Skeletal muscle tissue (tissue), 4 donors: ENCODE measurements around the gene PMM1. TPM values are rescaled to one million over a fixed set of nuclear protein-coding genes. Genes with fewer than 3 reads are reported as not detected.

Experiments used
- H3K27ac ChIP-seq: one replicate; pipeline ENCODE4 v1.7.0; 2013; ENCODE audit warnings: mild to moderate bottlenecking, low read depth, low read length, inconsistent platforms
- H3K27me3 ChIP-seq, 3 donors: one replicate each; pipeline ENCODE4 v1.7.0; 2013; ENCODE audit warnings: low read length in 3 of 3; ENCODE audit not compliant: control insufficient read depth in 3 of 3, insufficient read depth in 3 of 3
- H3K36me3 ChIP-seq, 3 donors: one replicate each; pipeline ENCODE4 v1.7.0; 2013; ENCODE audit warnings: low read length in 3 of 3; ENCODE audit not compliant: control insufficient read depth in 3 of 3, insufficient read depth in 3 of 3
- H3K4me1 ChIP-seq, 3 donors: one replicate each; pipeline ENCODE4 v1.7.0; 2013; ENCODE audit warnings: low read length in 3 of 3, mild to moderate bottlenecking in 3 of 3; ENCODE audit not compliant: control insufficient read depth in 3 of 3, insufficient read depth in 3 of 3
- H3K4me3 ChIP-seq, 3 donors: one replicate each; pipeline ENCODE4 v1.7.0; 2013; ENCODE audit warnings: low read length in 3 of 3
- H3K9ac ChIP-seq, 3 donors: one replicate each; pipeline ENCODE4 v1.7.0; 2013; ENCODE audit warnings: low read length in 3 of 3, mild to moderate bottlenecking in 3 of 3, moderate library complexity in 2 of 3, low read depth in 1 of 3
- H3K9me3 ChIP-seq, 3 donors: one replicate each; pipeline ENCODE4 v1.7.0; 2013; ENCODE audit warnings: low read length in 3 of 3; ENCODE audit not compliant: control insufficient read depth in 3 of 3
- total RNA-seq: library from RNA; depleted of rRNA; stranded (reverse); fragments of >200 nt; gene quantifications from one replicate; pipeline ENCODE4 v1.2.3, GENCODE V29; 2014
- donor health status: Osteomylitis.

PMM1 gene
- total RNA-seq, 1 donor from 2014 or later: 10.4 TPM

GRCh38 chr22:41621099-41621910 is 31.7 kb upstream of the PMM1 start, which contains the start of gene XRCC6:
TSS of gene XRCC6 (plus strand) at chr22:41621295. CDS start at chr22:41622005, 710 bp downstream.
- H3K36me3 ChIP-seq: peaks cover 10 to 27% (median 15%) of the 10 kb centered on the region in 3 donors
- H3K27ac ChIP-seq: peak within 1 kb of the TSS; percentile 99
- H3K27me3 ChIP-seq: no peaks in the 10 kb centered on the region
- H3K9me3 ChIP-seq: no peaks in the 10 kb centered on the region
- peaks cover 18 to 29% (median 19%) of the 10 kb centered on the region in 3 donors for H3K4me1 ChIP-seq
- H3K4me3 ChIP-seq: peak within 1 kb of the TSS; percentile 92 to 100 (median 99)
- peak within 1 kb of the TSS; percentile 96 to 99 (median 99) for H3K9ac ChIP-seq

GRCh38 chr22:41620589-41621098 is 31.0 kb upstream of the PMM1 start, which contains the start of gene DESI1:
TSS of gene DESI1 (minus strand) at chr22:41621043. CDS start at chr22:41620839, 204 bp downstream.
- peaks cover 10 to 22% (median 11%) of the 10 kb centered on the region in 3 donors for H3K36me3 ChIP-seq
- H3K4me1 ChIP-seq: peaks cover 18 to 29% (median 19%) of the 10 kb centered on the region in 3 donors
- H3K27me3 ChIP-seq: no peaks in the 10 kb centered on the region
- H3K9ac ChIP-seq: peak within 1 kb of the TSS; percentile 96 to 99 (median 99)
- H3K4me3 ChIP-seq: peak within 1 kb of the TSS; percentile 92 to 100 (median 99)
- H3K27ac ChIP-seq: peak within 1 kb of the TSS; percentile 99
- H3K9me3 ChIP-seq: no peaks in the 10 kb centered on the region

- no peaks in the 10 kb centered on the region for H3K9me3 ChIP-seq
- peaks cover 18 to 29% (median 19%) of the 10 kb centered on the region in 3 donors for H3K4me1 ChIP-seq
- peak overlapping the region; percentile 88 to 99 (median 92) for H3K4me3 ChIP-seq
- peaks cover 5 to 17% (median 7%) of the 10 kb centered on the region in 3 donors for H3K36me3 ChIP-seq
- no peaks in the 10 kb centered on the region for H3K27me3 ChIP-seq
- H3K9ac ChIP-seq: peak overlapping the region; percentile 91 to 95 (median 92)
- peak overlapping the region; percentile 99 for H3K27ac ChIP-seq
Observed at GRCh38 chr22:41619979-41620588, 30.4 kb upstream of the PMM1 start.

GRCh38 chr22:41613456-41613855 is 23.8 kb upstream of the PMM1 start:
- Histone ChIP-seq H3K27me3 (no peaks in the 10 kb centered on the region), H3K9me3 (no peaks in the 10 kb centered on the region)

GRCh38 chr22:41612603-41613306 is 23.1 kb upstream of the PMM1 start:
- H3K9me3 ChIP-seq: no peaks in the 10 kb centered on the region
- H3K27ac ChIP-seq: no peak overlapping the region
- H3K36me3 ChIP-seq: peaks cover 0 to 2% (median 1%) of the 10 kb centered on the region in 3 donors
- H3K4me3 ChIP-seq: no peak overlapping the region
- no peak overlapping the region for H3K9ac ChIP-seq
- no peaks in the 10 kb centered on the region for H3K27me3 ChIP-seq
- H3K4me1 ChIP-seq: no peaks in the 10 kb centered on the region

More at GRCh38 chr22:41613456-41613855, 23.8 kb upstream of the PMM1 start:
- Histone ChIP-seq H3K9ac (no peak overlapping the region), H3K4me3 (no peak overlapping the region), H3K4me1 (no peaks in the 10 kb centered on the region), H3K27ac (no peak overlapping the region), H3K36me3 (peaks cover 0 to 1% (median under 1%) of the 10 kb centered on the region in 3 donors)

- no peaks in the 10 kb centered on the region for H3K4me1 ChIP-seq
- no peaks in the 10 kb centered on the region for H3K27me3 ChIP-seq
- no peak overlapping the region for H3K4me3 ChIP-seq
- no peak overlapping the region for H3K27ac ChIP-seq
- H3K36me3 ChIP-seq: peaks cover 10 to 29% (median 23%) of the 10 kb centered on the region in 3 donors
- peak overlapping the region in 1 of 3 donors; percentile 12 for H3K9ac ChIP-seq
- no peaks in the 10 kb centered on the region for H3K9me3 ChIP-seq
Observed at GRCh38 chr22:41608386-41608785, 18.7 kb upstream of the PMM1 start.

GRCh38 chr22:41603873-41604332 is 14.3 kb upstream of the PMM1 start:
- no peaks in the 10 kb centered on the region for H3K4me1 ChIP-seq
- H3K27me3 ChIP-seq: no peaks in the 10 kb centered on the region
- no peak overlapping the region for H3K27ac ChIP-seq
- peaks cover 27 to 50% (median 49%) of the 10 kb centered on the region in 3 donors for H3K36me3 ChIP-seq
- H3K9me3 ChIP-seq: no peaks in the 10 kb centered on the region
- no peak overlapping the region for H3K4me3 ChIP-seq
- H3K9ac ChIP-seq: no peak overlapping the region

- Histone ChIP-seq H3K4me1 (no peaks in the 10 kb centered on the region), H3K4me3 (no peak overlapping the region), H3K27ac (no peak overlapping the region), H3K27me3 (no peaks in the 10 kb centered on the region), H3K9ac (no peak overlapping the region), H3K9me3 (no peaks in the 10 kb centered on the region), H3K36me3 (peaks cover 24 to 40% (median 39%) of the 10 kb centered on the region in 3 donors)
Observed at GRCh38 chr22:41600976-41601375, 11.3 kb upstream of the PMM1 start.

GRCh38 chr22:41598891-41599635 is 9.4 kb upstream of the PMM1 start:
- no peak overlapping the region for H3K4me3 ChIP-seq
- H3K27me3 ChIP-seq: no peaks in the 10 kb centered on the region
- no peak overlapping the region for H3K27ac ChIP-seq
- H3K9ac ChIP-seq: no peak overlapping the region
- no peaks in the 10 kb centered on the region for H3K4me1 ChIP-seq
- H3K9me3 ChIP-seq: no peaks in the 10 kb centered on the region
- peaks cover 17 to 28% (median 26%) of the 10 kb centered on the region in 3 donors for H3K36me3 ChIP-seq
